ENCODE results near the gene PLEKHA7. TPM values are rescaled to one million over a fixed set of nuclear protein-coding genes. Genes with fewer than 3 reads are reported as not detected.

PLEKHA7 gene
- total RNA-seq, 1 donor from 2014 or later, result 77.1 TPM

GRCh38 chr11:16769386-16769785, 244.8 kb downstream of the PLEKHA7 start:
- no peak for TF ChIP-seq CTCF (IDR thresholded peaks at IDR 0.05; ENCODE audit: unreplicated experiment)
- Mint-ChIP-seq H3K27ac (no peak overlapping the region), H3K36me3 (ENCODE audit: insufficient read depth) (no peaks in the 10 kb centered on the region), H3K4me3 (ENCODE audit: low read depth) (no peak overlapping the region), H3K4me1 (ENCODE audit: low read depth) (peaks cover 6% of the 10 kb centered on the region), H3K27me3 (no peaks in the 10 kb centered on the region), H3K9me3 (ENCODE audit: low read depth) (no peaks in the 10 kb centered on the region)
- no peak for DNase-seq (ENCODE audit: low spot score, unreplicated experiment)

- H3K27me3 Mint-ChIP-seq, result no peaks in the 10 kb centered on the region
- no peaks in the 10 kb centered on the region for H3K9me3 Mint-ChIP-seq (ENCODE audit: low read depth)
- H3K4me1 Mint-ChIP-seq (ENCODE audit: low read depth), result no peaks in the 10 kb centered on the region
- H3K36me3 Mint-ChIP-seq (ENCODE audit: insufficient read depth), result no peaks in the 10 kb centered on the region
- no peak for TF ChIP-seq CTCF (IDR thresholded peaks at IDR 0.05; ENCODE audit: unreplicated experiment)
- no peak overlapping the region for H3K27ac Mint-ChIP-seq
- DNase-seq (ENCODE audit: low spot score, unreplicated experiment), result no peak
- no peak overlapping the region for H3K4me3 Mint-ChIP-seq (ENCODE audit: low read depth)
Measured at GRCh38 chr11:16767957-16768356, 246.3 kb downstream of the PLEKHA7 start.

- no peaks in the 10 kb centered on the region for H3K9me3 Mint-ChIP-seq (ENCODE audit: low read depth)
- H3K4me1 Mint-ChIP-seq (ENCODE audit: low read depth), result no peaks in the 10 kb centered on the region
- TF ChIP-seq CTCF (IDR thresholded peaks at IDR 0.05; ENCODE audit: unreplicated experiment), result no peak
Measured at GRCh38 chr11:16767137-16767536, 247.1 kb downstream of the PLEKHA7 start.

GRCh38 chr11:16764888-16765287, 249.3 kb downstream of the PLEKHA7 start:
- Mint-ChIP-seq H3K9me3 (ENCODE audit: low read depth) (no peaks in the 10 kb centered on the region), H3K4me3 (ENCODE audit: low read depth) (no peak overlapping the region), H3K27ac (no peak overlapping the region), H3K36me3 (ENCODE audit: insufficient read depth) (no peaks in the 10 kb centered on the region), H3K4me1 (ENCODE audit: low read depth) (no peaks in the 10 kb centered on the region), H3K27me3 (no peaks in the 10 kb centered on the region)
- TF ChIP-seq CTCF (IDR thresholded peaks at IDR 0.05; ENCODE audit: unreplicated experiment), result no peak
- no peak for DNase-seq (ENCODE audit: low spot score, unreplicated experiment)

More at GRCh38 chr11:16767137-16767536, 247.1 kb downstream of the PLEKHA7 start:
- H3K36me3 Mint-ChIP-seq (ENCODE audit: insufficient read depth), result no peaks in the 10 kb centered on the region
- no peak overlapping the region for H3K27ac Mint-ChIP-seq
- no peaks in the 10 kb centered on the region for H3K27me3 Mint-ChIP-seq
- H3K4me3 Mint-ChIP-seq (ENCODE audit: low read depth), result no peak overlapping the region
- DNase-seq (ENCODE audit: low spot score, unreplicated experiment), result no peak

- Mint-ChIP-seq H3K4me3 (ENCODE audit: low read depth) (no peak overlapping the region), H3K9me3 (ENCODE audit: low read depth) (no peaks in the 10 kb centered on the region), H3K27ac (no peak overlapping the region), H3K36me3 (ENCODE audit: insufficient read depth) (peaks cover 3% of the 10 kb centered on the region), H3K27me3 (no peaks in the 10 kb centered on the region), H3K4me1 (ENCODE audit: low read depth) (no peaks in the 10 kb centered on the region)
- no peak for TF ChIP-seq CTCF (IDR thresholded peaks at IDR 0.05; ENCODE audit: unreplicated experiment)
- DNase-seq (ENCODE audit: low spot score, unreplicated experiment), result no peak
Measured at GRCh38 chr11:16763746-16764145, 250.5 kb downstream of the PLEKHA7 start.
